Measurements from ENCODE around the gene SPG11.
"Not testable (repeated sequence)": the region's sequence is repeated elsewhere in the genome, so short reads cannot be mapped to it uniquely, and the experiment has no call there.

The SPG11 gene

DNA sequence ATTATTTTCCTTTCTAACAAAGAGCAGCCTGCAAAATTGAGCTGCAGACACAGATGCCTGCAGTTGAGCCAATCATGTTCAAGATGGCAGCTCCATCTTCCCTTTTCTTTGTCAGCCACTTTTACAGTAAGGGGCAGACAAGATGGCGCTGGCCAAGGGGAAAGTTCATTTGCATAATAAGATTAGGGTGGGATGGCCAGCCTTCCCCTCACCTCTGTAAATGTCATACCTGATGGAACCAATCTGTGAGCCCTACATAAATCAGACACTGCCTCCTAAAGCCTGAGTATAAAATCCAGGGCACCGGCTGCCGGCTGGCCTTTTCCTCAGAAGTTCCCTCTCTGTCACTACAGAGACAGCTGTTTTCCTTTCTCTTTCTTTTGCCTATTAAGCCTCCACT is 31.8 kb upstream of the SPG11 start:
- no peaks in the 10 kb centered on the region for H3K9me3 ChIP-seq
- no peak for TF ChIP-seq CTCF (IDR thresholded peaks at IDR 0.05; ENCODE audit: low read depth, low read length)
- no peaks in the 10 kb centered on the region for H3K36me3 ChIP-seq
- no peak overlapping the region for H3K4me3 ChIP-seq (ENCODE audit: low read depth, low read length)
- DNase-seq: no peak
- H3K4me1 ChIP-seq: no peaks in the 10 kb centered on the region
- peaks cover 3% of the 10 kb centered on the region for H3K27me3 ChIP-seq

DNA sequence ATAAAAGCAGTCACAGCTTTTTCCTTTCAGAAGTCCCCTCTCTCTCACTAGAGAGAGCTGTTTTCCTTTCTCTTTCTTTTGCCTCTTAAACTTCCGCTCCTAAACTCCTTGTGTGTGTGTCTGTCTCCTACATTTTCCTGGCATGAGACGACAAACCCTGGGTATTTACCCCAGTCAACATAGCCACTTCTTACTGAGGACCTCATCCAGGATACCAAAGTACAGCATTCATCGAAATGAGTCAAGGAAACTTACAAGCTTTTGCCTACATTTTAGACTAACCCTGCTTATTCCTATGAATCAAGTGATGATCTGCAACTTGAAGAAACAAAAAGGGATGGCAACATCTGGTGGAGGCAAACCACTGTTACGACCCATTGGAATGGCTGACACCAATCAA is 31.0 kb upstream of the SPG11 start:
- Histone ChIP-seq H3K4me1 (no peaks in the 10 kb centered on the region), H3K36me3 (no peaks in the 10 kb centered on the region), H3K9me3 (no peaks in the 10 kb centered on the region), H3K27me3 (peaks cover 3% of the 10 kb centered on the region), H3K4me3 (ENCODE audit: low read depth, low read length) (no peak overlapping the region)
- no peak for TF ChIP-seq CTCF (IDR thresholded peaks at IDR 0.05; ENCODE audit: low read depth, low read length)
- DNase-seq: no peak

DNA sequence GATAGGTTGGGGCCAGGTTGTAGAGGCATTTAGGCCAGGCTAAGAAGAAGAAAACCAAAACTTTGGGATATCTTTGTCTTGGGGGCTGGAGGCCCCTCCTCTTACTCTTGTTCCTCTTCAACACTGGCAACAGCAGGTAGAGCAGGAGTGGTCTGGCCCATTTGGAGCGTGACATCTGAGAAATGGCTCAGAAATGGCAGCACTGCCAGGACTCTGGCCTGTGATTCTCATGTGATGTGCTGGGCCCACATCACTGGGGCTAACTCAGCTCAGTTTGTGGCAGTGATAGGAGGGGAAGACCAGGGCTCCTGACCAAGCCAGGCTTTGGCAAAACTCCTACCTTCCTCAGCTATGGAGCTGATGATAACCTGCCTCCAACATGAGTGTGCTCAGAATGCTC is 29.2 kb upstream of the SPG11 start:
- no peaks in the 10 kb centered on the region for H3K36me3 ChIP-seq
- DNase-seq: no peak
- TF ChIP-seq CTCF (IDR thresholded peaks at IDR 0.05; ENCODE audit: low read depth, low read length): no peak
- no peak overlapping the region for H3K4me3 ChIP-seq (ENCODE audit: low read depth, low read length)
- no peaks in the 10 kb centered on the region for H3K4me1 ChIP-seq
- no peaks in the 10 kb centered on the region for H3K9me3 ChIP-seq
- H3K27me3 ChIP-seq: peaks cover 3% of the 10 kb centered on the region

DNA sequence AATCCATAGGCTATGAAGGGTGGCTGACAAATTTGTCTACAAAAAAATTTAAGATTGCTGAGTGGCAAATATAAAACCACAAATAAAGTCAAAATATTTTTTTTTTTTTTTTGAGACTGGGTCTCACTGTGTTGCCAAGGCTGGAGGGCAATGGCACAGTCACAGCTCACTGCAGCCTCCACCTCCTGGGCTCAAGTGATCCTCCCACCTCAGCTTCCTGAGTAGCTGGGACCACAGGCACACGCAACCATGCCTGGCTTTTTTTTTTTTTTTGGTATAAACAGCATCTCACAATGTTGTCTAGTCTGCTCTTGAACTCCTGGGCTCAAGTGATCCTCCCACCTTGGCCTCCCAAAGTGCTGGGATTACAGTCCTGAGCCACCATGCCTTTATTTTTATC is 26.8 kb upstream of the SPG11 start:
- not testable (repeated sequence) for DNase-seq; H3K4me1 ChIP-seq; H3K9me3 ChIP-seq; H3K27me3 ChIP-seq; H3K36me3 ChIP-seq; H3K4me3 ChIP-seq (ENCODE audit: low read depth, low read length)

GRCh38 chr15:44689318-44689717 is 25.9 kb upstream of the SPG11 start:
- not testable (repeated sequence) for H3K27me3 ChIP-seq; H3K4me1 ChIP-seq; H3K4me3 ChIP-seq (ENCODE audit: low read depth, low read length); H3K36me3 ChIP-seq; DNase-seq; H3K9me3 ChIP-seq

DNA sequence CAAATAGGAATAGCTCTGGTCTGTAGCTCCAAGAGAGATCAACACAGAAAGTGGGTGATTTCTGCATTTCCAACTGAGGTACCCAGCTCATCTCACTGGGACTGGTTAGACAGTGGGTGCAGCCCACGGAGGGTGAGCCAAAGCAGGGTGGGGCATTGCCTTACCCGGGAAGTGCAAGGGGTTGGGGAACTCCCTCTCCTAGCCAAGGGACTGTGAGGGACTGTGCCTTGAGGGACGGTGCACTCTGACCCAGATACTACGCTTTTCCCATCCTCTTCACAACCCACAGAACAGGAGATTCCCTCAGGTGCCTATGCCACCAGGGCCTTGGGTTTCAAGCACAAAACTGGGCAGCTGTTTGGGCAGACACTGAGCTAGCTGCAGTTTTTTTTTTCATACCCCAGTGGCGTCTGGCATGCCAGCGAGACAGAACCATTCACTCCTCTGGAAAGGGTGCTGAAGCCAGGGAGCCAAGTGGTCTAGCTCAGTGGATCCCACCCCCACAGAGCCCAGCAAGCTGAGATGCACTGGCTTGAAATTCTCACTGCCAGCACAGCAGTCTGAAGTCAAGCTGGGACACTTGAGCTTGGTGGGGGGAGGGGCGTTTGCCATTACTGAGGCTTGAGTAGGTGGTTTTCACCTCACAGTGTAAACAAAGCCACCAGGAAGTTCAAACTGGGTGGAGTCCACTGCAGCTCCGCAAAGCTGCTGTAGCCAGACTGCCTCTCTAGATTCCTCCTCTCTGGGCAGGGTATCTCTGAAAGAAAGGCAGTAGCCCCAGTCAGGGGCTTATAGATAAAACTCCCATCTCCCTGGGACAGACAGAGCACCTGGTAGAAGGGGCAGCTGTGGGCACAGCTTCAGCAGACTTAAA is 19.6 kb upstream of the SPG11 start:
- H3K36me3 ChIP-seq; H3K9me3 ChIP-seq; DNase-seq; H3K27me3 ChIP-seq; H3K4me1 ChIP-seq; H3K4me3 ChIP-seq (ENCODE audit: low read depth, low read length): not testable (repeated sequence)

- Histone ChIP-seq H3K4me3 (ENCODE audit: low read depth, low read length) (no peak overlapping the region), H3K36me3 (no peaks in the 10 kb centered on the region), H3K9me3 (no peaks in the 10 kb centered on the region), H3K27me3 (0 out of 2 replicates have a peak, but pooled peaks cover 3% of the 10 kb centered on the region), H3K4me1 (no peaks in the 10 kb centered on the region)
- TF ChIP-seq CTCF (IDR thresholded peaks at IDR 0.05; ENCODE audit: low read depth, low read length): no peak
- DNase-seq: no peak
These were observed 18.7 kb upstream of the SPG11 start for GRCh38 chr15:44682211-44682610.
